GM13976 (cell line): Measurements from ENCODE around the gene DTX4.
A peak's percentile ranks its signal among the peaks of the same experiment; 100 is the strongest.

Source experiments
- DNase-seq: peaks from one replicate; pipeline ENCODE4 v3.0.0; 2012; ENCODE audit warnings: low spot score
- in situ Hi-C: fragments of 300-500 bp; cut with MboI; formaldehyde crosslinking; loops from one replicate; pipeline ENCODE4 v1.12.0; 2022; ENCODE audit warnings: low sequenced_read_pairs, mixed read lengths, inconsistent platforms; ENCODE audit not compliant: unreplicated experiment
- TF ChIP-seq, protein P1 (sequence below): IDR thresholded peaks from 2 replicates; pipeline ENCODE4 v1.5.1; 2012; ENCODE audit warnings: borderline replicate concordance, mild to moderate bottlenecking; ENCODE audit not compliant: insufficient read depth; ENCODE audit errors: extremely low read depth, missing control alignments, control extremely low read depth

The DTX4 gene

GRCh38 chr11:59152312-59152951 is 19.5 kb upstream of the DTX4 start:
- no peak for DNase-seq
- in situ Hi-C loops: no loop called here
- TF ChIP-seq, protein P1, sequence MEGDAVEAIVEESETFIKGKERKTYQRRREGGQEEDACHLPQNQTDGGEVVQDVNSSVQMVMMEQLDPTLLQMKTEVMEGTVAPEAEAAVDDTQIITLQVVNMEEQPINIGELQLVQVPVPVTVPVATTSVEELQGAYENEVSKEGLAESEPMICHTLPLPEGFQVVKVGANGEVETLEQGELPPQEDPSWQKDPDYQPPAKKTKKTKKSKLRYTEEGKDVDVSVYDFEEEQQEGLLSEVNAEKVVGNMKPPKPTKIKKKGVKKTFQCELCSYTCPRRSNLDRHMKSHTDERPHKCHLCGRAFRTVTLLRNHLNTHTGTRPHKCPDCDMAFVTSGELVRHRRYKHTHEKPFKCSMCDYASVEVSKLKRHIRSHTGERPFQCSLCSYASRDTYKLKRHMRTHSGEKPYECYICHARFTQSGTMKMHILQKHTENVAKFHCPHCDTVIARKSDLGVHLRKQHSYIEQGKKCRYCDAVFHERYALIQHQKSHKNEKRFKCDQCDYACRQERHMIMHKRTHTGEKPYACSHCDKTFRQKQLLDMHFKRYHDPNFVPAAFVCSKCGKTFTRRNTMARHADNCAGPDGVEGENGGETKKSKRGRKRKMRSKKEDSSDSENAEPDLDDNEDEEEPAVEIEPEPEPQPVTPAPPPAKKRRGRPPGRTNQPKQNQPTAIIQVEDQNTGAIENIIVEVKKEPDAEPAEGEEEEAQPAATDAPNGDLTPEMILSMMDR: no peak

DNA sequence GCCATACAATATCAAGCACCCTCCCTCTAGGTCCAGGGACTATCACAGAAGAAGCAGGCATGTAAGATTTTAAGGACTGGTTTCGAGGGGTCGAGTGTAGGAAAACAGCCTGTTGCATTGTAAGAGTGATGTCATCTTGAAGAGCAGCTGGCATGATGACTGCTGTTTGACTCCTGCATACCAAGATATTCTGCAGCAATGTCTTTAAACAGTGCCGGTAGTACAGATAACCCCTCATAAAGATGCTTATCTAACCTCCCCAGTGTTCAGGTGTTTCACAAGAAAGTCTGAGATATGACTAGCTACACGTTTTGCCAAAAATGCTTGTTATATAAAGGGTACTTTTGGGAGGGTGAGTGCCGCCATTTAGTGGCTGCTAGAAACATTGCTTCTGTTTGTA is 17.3 kb upstream of the DTX4 start:
- TF ChIP-seq, protein P1: no peak
- in situ Hi-C loops: no loop called here
- DNase-seq: no peak

DNA sequence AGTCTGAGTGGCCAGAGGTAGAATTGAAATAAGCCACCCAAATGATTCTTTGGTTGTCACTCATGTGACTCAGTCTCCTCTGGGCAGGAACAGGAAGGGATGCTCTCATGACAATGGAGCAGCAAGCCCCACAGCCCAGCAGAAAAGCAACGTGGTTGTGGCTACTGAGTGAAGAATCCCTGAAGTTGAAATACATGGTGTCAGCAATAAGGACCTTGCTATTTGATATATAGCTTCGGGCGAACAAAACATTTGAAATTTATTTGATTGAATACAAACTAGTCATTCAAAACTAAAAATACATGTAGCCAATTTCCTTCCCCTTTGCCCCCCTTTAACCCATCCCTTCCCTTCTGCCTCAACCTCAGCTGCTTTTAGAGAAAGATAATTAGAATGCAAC is 14.5 kb upstream of the DTX4 start:
- TF ChIP-seq, protein P1: no peak
- no peak for DNase-seq
- in situ Hi-C loops: no loop called here

DNA sequence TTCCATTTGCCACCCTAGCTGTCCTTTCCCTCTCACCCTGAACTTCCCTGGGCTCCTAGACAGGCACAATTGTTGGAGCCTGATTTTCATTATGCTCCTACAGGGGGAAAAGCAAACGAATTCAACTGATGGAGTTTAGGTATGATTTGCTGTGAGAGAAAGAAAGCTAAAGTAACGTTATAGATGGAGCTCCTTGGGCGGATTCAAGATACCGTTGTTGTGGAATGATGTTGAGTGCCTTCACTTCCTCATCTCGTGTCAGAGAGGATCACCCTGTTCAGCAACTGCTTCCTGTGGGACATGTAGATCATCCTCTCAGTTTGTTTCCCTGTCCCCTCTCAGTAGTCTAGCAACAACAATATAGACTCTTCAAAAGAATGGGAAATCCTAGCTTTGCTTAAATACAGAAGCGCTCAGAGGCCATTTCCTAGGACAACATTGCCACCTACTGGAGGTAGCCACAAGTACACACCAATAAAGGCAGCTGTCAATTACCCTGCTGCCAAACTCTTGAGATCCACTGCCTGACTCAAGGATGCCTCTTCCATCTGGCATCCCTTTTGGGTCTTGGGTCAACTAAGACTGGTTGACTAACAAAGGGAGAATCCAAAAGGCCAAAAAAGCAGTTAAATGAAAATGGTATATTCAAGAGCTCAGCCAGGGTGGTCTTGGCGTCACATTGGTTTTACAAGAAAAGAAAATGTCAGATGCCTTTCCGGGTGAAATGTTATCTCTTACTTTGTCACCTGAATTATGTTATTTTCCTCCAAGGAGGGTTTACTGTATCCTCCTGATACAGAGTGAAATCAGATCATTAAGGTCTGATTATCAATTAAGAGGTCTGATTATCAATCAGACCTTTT is 13.5 kb upstream of the DTX4 start:
- TF ChIP-seq, protein P1: peak; percentile 63
- in situ Hi-C loops: no loop called here
- DNase-seq: peak; percentile 66

- no peak for DNase-seq
- in situ Hi-C loops: loop anchor here (10.0 kb wide), 1 partner anchor 121 kb away; no protein-coding TSS in a partner anchor
- TF ChIP-seq, protein P1: no peak
Measured at GRCh38 chr11:59164028-59164427, 7.9 kb upstream of the DTX4 start.

DNA sequence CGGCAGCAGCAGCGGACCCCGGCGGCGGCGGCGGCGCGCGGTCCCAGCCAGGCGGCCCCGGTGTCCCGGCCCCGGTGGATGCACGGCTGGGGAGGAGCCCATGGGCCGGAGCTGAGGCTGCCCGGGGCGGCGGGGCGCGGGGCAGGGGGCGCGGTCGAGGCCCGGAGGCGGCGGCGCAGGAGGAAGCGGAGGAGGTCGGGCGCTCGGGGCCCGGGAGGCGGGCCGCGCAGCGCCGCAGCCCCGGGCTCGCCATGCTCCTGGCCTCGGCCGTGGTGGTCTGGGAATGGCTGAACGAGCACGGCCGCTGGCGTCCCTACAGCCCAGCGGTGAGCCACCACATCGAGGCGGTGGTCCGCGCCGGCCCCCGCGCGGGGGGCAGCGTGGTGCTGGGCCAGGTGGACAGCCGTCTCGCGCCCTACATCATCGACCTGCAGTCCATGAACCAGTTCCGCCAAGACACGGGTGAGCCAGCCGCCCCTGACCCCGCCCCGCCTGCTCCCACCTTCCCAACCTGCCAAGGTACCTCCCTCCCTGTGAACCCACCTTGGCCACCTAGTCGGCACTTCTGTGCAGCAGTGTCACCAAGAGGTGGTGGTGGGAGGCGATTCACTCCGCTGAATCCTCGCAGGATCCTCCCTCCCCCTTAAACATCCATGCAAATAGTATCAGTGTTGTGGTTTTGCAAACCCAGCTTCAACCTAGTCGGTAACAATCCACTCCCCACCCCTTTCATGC is 580 bp downstream of the DTX4 start:
- TF ChIP-seq, protein P1: no peak
- DNase-seq: peak; percentile 76
- in situ Hi-C loops: loop anchor here (5.0 kb wide), 1 partner anchor 35 kb away; no protein-coding TSS in a partner anchor
